ENCODE data around the gene CD36. TPM values are rescaled to one million over a fixed set of nuclear protein-coding genes. Genes with fewer than 3 reads are reported as not detected.

The CD36 gene
- total RNA-seq, 1 experiment from 2014 or later: not detected

DNA sequence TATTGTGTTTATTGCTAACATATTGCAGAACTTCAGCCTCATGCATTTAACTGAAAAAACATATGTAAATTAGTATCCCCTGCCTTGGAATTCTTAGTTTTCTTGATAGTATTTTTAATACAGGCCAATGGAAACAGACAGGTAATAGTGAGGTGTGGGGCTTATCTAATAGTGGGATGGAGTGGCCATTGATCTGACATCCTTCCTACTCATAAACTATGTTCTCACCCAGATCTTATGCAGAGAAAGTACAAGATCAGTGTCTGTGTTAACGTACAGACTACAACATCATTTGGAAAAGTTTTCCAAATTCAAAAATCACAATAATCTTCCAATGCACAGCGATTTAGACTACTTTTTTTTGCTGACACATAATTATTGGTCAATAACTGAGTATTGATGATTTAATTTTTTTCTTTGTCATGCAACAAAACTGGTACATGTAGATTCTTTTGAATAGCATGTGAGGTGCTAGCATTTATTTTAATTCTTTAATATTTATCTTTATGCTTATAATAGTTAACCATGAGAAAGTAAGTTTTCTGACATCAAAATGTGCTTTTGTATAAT lies 9.7 kb downstream of the CD36 start:
- CTCF ChIA-PET: no interaction called here
- no peak for ATAC-seq
- no TSS peak for BruUV-seq (replicated peaks)

GRCh38 chr7:80649011-80649410 lies 10.6 kb downstream of the CD36 start:
- H3K4me1 ChIP-seq (ENCODE audit: insufficient read depth, low read length): peaks cover 2% of the 10 kb centered on the region
- no peaks in the 10 kb centered on the region for H3K9me3 ChIP-seq (ENCODE audit: low read length)
- TF ChIP-seq EZH2 (IDR thresholded peaks at IDR 0.05; ENCODE audit: low read length, unreplicated experiment): no peak
- TF ChIP-seq, protein P1, sequence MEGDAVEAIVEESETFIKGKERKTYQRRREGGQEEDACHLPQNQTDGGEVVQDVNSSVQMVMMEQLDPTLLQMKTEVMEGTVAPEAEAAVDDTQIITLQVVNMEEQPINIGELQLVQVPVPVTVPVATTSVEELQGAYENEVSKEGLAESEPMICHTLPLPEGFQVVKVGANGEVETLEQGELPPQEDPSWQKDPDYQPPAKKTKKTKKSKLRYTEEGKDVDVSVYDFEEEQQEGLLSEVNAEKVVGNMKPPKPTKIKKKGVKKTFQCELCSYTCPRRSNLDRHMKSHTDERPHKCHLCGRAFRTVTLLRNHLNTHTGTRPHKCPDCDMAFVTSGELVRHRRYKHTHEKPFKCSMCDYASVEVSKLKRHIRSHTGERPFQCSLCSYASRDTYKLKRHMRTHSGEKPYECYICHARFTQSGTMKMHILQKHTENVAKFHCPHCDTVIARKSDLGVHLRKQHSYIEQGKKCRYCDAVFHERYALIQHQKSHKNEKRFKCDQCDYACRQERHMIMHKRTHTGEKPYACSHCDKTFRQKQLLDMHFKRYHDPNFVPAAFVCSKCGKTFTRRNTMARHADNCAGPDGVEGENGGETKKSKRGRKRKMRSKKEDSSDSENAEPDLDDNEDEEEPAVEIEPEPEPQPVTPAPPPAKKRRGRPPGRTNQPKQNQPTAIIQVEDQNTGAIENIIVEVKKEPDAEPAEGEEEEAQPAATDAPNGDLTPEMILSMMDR (conservative IDR thresholded peaks at IDR 0.05; ENCODE audit: low read depth, low read length): no peak
- no peak for TF ChIP-seq EZH2phosphoT487 (IDR thresholded peaks at IDR 0.05; ENCODE audit: borderline replicate concordance, low read length)
- H3K27me3 ChIP-seq (ENCODE audit: low read length): no peaks in the 10 kb centered on the region
- H4K20me1 ChIP-seq (ENCODE audit: low read length): no peaks in the 10 kb centered on the region
- DNase-seq: no peak
- H3K79me2 ChIP-seq (ENCODE audit: low read length): no peaks in the 10 kb centered on the region
- no peak for ATAC-seq
- CTCF ChIA-PET: no interaction called here
- BruUV-seq (replicated peaks): no TSS peak
- H3K36me3 ChIP-seq (ENCODE audit: low read depth, low read length): no peaks in the 10 kb centered on the region
- H3K9me2 ChIP-seq (replicated peaks; ENCODE audit: low read length): 0 out of 2 replicates have a peak, but pooled peaks cover 4% of the 10 kb centered on the region
- H3K9ac ChIP-seq (ENCODE audit: low read length): no peak overlapping the region
- H2AFZ ChIP-seq (ENCODE audit: low read length): no peak overlapping the region
- intact Hi-C loops (cut with micrococcal nuclease): no loop called here
- no peak overlapping the region for H3K4me2 ChIP-seq (ENCODE audit: low read length)
- no peak overlapping the region for H3K27ac ChIP-seq (ENCODE audit: low read length)
- POLR2A ChIA-PET (ENCODE audit: unreplicated experiment): no interaction called here
- H3F3A ChIP-seq (ENCODE audit: low read length, unreplicated experiment): no peaks in the 10 kb centered on the region
- no peak overlapping the region for H3K4me3 ChIP-seq (ENCODE audit: low read length)

More for the DNA sequence above, 9.7 kb downstream of the CD36 start:
- Histone ChIP-seq H3K4me2 (ENCODE audit: low read length) (no peak overlapping the region), H3K27ac (ENCODE audit: low read length) (no peak overlapping the region), H3K79me2 (ENCODE audit: low read length) (no peaks in the 10 kb centered on the region), H3K36me3 (ENCODE audit: low read depth, low read length) (no peaks in the 10 kb centered on the region), H3K27me3 (ENCODE audit: low read length) (no peaks in the 10 kb centered on the region), H3K4me1 (ENCODE audit: insufficient read depth, low read length) (peaks cover 11% of the 10 kb centered on the region), H3K9me2 (replicated peaks; ENCODE audit: low read length) (0 out of 2 replicates have a peak, but pooled peaks cover 4% of the 10 kb centered on the region), H2AFZ (ENCODE audit: low read length) (no peak overlapping the region), H3K9me3 (ENCODE audit: low read length) (no peaks in the 10 kb centered on the region), H3F3A (ENCODE audit: low read length, unreplicated experiment) (no peaks in the 10 kb centered on the region), H3K9ac (ENCODE audit: low read length) (no peak overlapping the region), H3K4me3 (ENCODE audit: low read length) (no peak overlapping the region), H4K20me1 (ENCODE audit: low read length) (no peaks in the 10 kb centered on the region)
- DNase-seq: no peak
- POLR2A ChIA-PET (ENCODE audit: unreplicated experiment): no interaction called here
- intact Hi-C loops (cut with micrococcal nuclease): no loop called here
- TF ChIP-seq EZH2 (IDR thresholded peaks at IDR 0.05; ENCODE audit: low read length, unreplicated experiment) (no peak), EZH2phosphoT487 (IDR thresholded peaks at IDR 0.05; ENCODE audit: borderline replicate concordance, low read length) (no peak)
- TF ChIP-seq, protein P1 (conservative IDR thresholded peaks at IDR 0.05; ENCODE audit: low read depth, low read length): no peak

- ChIA-PET POLR2A (ENCODE audit: unreplicated experiment) (no interaction called here), CTCF (no interaction called here)
- no peak overlapping the region for H3K4me3 ChIP-seq (ENCODE audit: low read length)
- 0 out of 2 replicates have a peak, but pooled peaks cover 4% of the 10 kb centered on the region for H3K9me2 ChIP-seq (replicated peaks; ENCODE audit: low read length)
- no peak overlapping the region for H3K4me2 ChIP-seq (ENCODE audit: low read length)
- no peak overlapping the region for H3K27ac ChIP-seq (ENCODE audit: low read length)
- no peaks in the 10 kb centered on the region for H4K20me1 ChIP-seq (ENCODE audit: low read length)
- no peak overlapping the region for H2AFZ ChIP-seq (ENCODE audit: low read length)
- no peaks in the 10 kb centered on the region for H3K79me2 ChIP-seq (ENCODE audit: low read length)
- H3K9ac ChIP-seq (ENCODE audit: low read length): no peak overlapping the region
- DNase-seq (no peak), ATAC-seq (no peak)
- TF ChIP-seq EZH2 (IDR thresholded peaks at IDR 0.05; ENCODE audit: low read length, unreplicated experiment) (no peak), EZH2phosphoT487 (IDR thresholded peaks at IDR 0.05; ENCODE audit: borderline replicate concordance, low read length) (no peak)
- TF ChIP-seq, protein P1 (conservative IDR thresholded peaks at IDR 0.05; ENCODE audit: low read depth, low read length): no peak
- no peaks in the 10 kb centered on the region for H3K9me3 ChIP-seq (ENCODE audit: low read length)
- no TSS peak for BruUV-seq (replicated peaks)
- no peaks in the 10 kb centered on the region for H3F3A ChIP-seq (ENCODE audit: low read length, unreplicated experiment)
- H3K27me3 ChIP-seq (ENCODE audit: low read length): no peaks in the 10 kb centered on the region
- intact Hi-C loops (cut with micrococcal nuclease): no loop called here
- no peaks in the 10 kb centered on the region for H3K36me3 ChIP-seq (ENCODE audit: low read depth, low read length)
- H3K4me1 ChIP-seq (ENCODE audit: insufficient read depth, low read length): no peaks in the 10 kb centered on the region
Measured at GRCh38 chr7:80650030-80650429, 11.6 kb downstream of the CD36 start.

Measured in PC-3 (cell line).